ENCODE results near the gene CDC73. TPM values are rescaled to one million over a fixed set of nuclear protein-coding genes. Genes with fewer than 3 reads are reported as not detected.
A peak's percentile ranks its signal among the peaks of the same experiment; 100 is the strongest.
"Not testable (repeated sequence)": the region's sequence is repeated elsewhere in the genome, so short reads cannot be mapped to it uniquely, and the experiment has no call there.

The CDC73 gene
- total RNA-seq, 2 experiments from 2014 or later, result 51.8 to 53.8 TPM

- H3K9me3 Mint-ChIP-seq (ENCODE audit: insufficient read depth), result peaks cover 3% of the 10 kb centered on the region
- H3K36me3 Mint-ChIP-seq (ENCODE audit: low read depth), result peaks cover 66% of the 10 kb centered on the region
- ChIA-PET POLR2A (no interaction called here), CTCF (interaction anchor here (1.6 kb wide), 1 partner anchor 13 kb away, joined by 4 read pairs; no protein-coding TSS in a partner anchor)
- H3K27ac Mint-ChIP-seq, result peak overlapping the region; percentile 84
- H3K27me3 Mint-ChIP-seq (ENCODE audit: low read depth), result no peaks in the 10 kb centered on the region
- H3K4me1 Mint-ChIP-seq (ENCODE audit: low read depth), result peaks cover 31% of the 10 kb centered on the region
- DNase-seq (peak; percentile 67), ATAC-seq (peak; percentile 73)
- H3K4me3 Mint-ChIP-seq, result peak overlapping the region; percentile 43
Observed at GRCh38 chr1:193241132-193241827, 119.4 kb downstream of the CDC73 start.

GRCh38 chr1:193242000-193242399, 120.2 kb downstream of the CDC73 start:
- ChIA-PET CTCF (interaction anchor here (1.6 kb wide), 1 partner anchor 12 kb away, joined by 4 read pairs; no protein-coding TSS in a partner anchor), POLR2A (no interaction called here)
- H3K9me3 Mint-ChIP-seq (ENCODE audit: insufficient read depth), result peaks cover 3% of the 10 kb centered on the region
- no peak overlapping the region for H3K27ac Mint-ChIP-seq
- DNase-seq, result no peak
- peaks cover 31% of the 10 kb centered on the region for H3K4me1 Mint-ChIP-seq (ENCODE audit: low read depth)
- H3K27me3 Mint-ChIP-seq (ENCODE audit: low read depth), result no peaks in the 10 kb centered on the region
- H3K36me3 Mint-ChIP-seq (ENCODE audit: low read depth), result peaks cover 67% of the 10 kb centered on the region
- no peak overlapping the region for H3K4me3 Mint-ChIP-seq
- ATAC-seq, result no peak

GRCh38 chr1:193249187-193249586, 127.4 kb downstream of the CDC73 start:
- Mint-ChIP-seq H3K27ac (no peak overlapping the region), H3K4me3 (no peak overlapping the region), H3K9me3 (ENCODE audit: insufficient read depth) (peaks cover 8% of the 10 kb centered on the region), H3K36me3 (ENCODE audit: low read depth) (peaks cover 46% of the 10 kb centered on the region), H3K4me1 (ENCODE audit: low read depth) (no peaks in the 10 kb centered on the region), H3K27me3 (ENCODE audit: low read depth) (no peaks in the 10 kb centered on the region)
- CTCF ChIA-PET, result no interaction called here
- DNase-seq (no peak), ATAC-seq (no peak)
- POLR2A ChIA-PET, result no interaction called here

- POLR2A ChIA-PET, result no interaction called here
Observed at GRCh38 chr1:193251950-193252349, 130.1 kb downstream of the CDC73 start.

GRCh38 chr1:193256019-193256418, 134.2 kb downstream of the CDC73 start:
- Mint-ChIP-seq H3K9me3 (ENCODE audit: insufficient read depth) (no peaks in the 10 kb centered on the region), H3K4me3 (no peak overlapping the region), H3K36me3 (ENCODE audit: low read depth) (peaks cover 9% of the 10 kb centered on the region), H3K27me3 (ENCODE audit: low read depth) (no peaks in the 10 kb centered on the region), H3K27ac (no peak overlapping the region), H3K4me1 (ENCODE audit: low read depth) (peaks cover 2% of the 10 kb centered on the region)
- ATAC-seq, result no peak
- ChIA-PET POLR2A (no interaction called here), CTCF (no interaction called here)
- no peak for DNase-seq

More at GRCh38 chr1:193251950-193252349, 130.1 kb downstream of the CDC73 start:
- ATAC-seq (no peak), DNase-seq (no peak)
- Mint-ChIP-seq H3K4me1 (ENCODE audit: low read depth) (peaks cover 2% of the 10 kb centered on the region), H3K27ac (no peak overlapping the region), H3K4me3 (no peak overlapping the region), H3K27me3 (ENCODE audit: low read depth) (no peaks in the 10 kb centered on the region), H3K9me3 (ENCODE audit: insufficient read depth) (peaks cover 8% of the 10 kb centered on the region), H3K36me3 (ENCODE audit: low read depth) (peaks cover 29% of the 10 kb centered on the region)
- CTCF ChIA-PET, result no interaction called here

GRCh38 chr1:193259636-193260035, 137.8 kb downstream of the CDC73 start:
- H3K27me3 Mint-ChIP-seq (ENCODE audit: low read depth), result no peaks in the 10 kb centered on the region

GRCh38 chr1:193260056-193260745, 138.4 kb downstream of the CDC73 start:
- CTCF ChIA-PET, result no interaction called here
- ATAC-seq, result no peak
- H3K4me1 Mint-ChIP-seq (ENCODE audit: low read depth), result no peaks in the 10 kb centered on the region
- no peaks in the 10 kb centered on the region for H3K9me3 Mint-ChIP-seq (ENCODE audit: insufficient read depth)
- DNase-seq, result no peak
- POLR2A ChIA-PET, result interaction anchor here (0.6 kb wide), 1 partner anchor 177 kb away, joined by 3 read pairs; no protein-coding TSS in a partner anchor
- H3K36me3 Mint-ChIP-seq (ENCODE audit: low read depth), result peaks cover 20% of the 10 kb centered on the region
- H3K27ac Mint-ChIP-seq, result no peak overlapping the region
- H3K4me3 Mint-ChIP-seq, result no peak overlapping the region
- H3K27me3 Mint-ChIP-seq (ENCODE audit: low read depth), result no peaks in the 10 kb centered on the region

More at GRCh38 chr1:193259636-193260035, 137.8 kb downstream of the CDC73 start:
- no peak for ATAC-seq
- POLR2A ChIA-PET, result no interaction called here
- Mint-ChIP-seq H3K36me3 (ENCODE audit: low read depth) (peaks cover 17% of the 10 kb centered on the region), H3K9me3 (ENCODE audit: insufficient read depth) (no peaks in the 10 kb centered on the region), H3K4me3 (no peak overlapping the region), H3K27ac (no peak overlapping the region), H3K4me1 (ENCODE audit: low read depth) (peaks cover 2% of the 10 kb centered on the region)
- CTCF ChIA-PET, result no interaction called here
- no peak for DNase-seq

- DNase-seq (no peak), ATAC-seq (no peak)
- Mint-ChIP-seq H3K4me3 (no peak overlapping the region), H3K27me3 (ENCODE audit: low read depth) (no peaks in the 10 kb centered on the region), H3K36me3 (ENCODE audit: low read depth) (peaks cover 25% of the 10 kb centered on the region), H3K27ac (no peak overlapping the region), H3K9me3 (ENCODE audit: insufficient read depth) (peaks cover 3% of the 10 kb centered on the region), H3K4me1 (ENCODE audit: low read depth) (no peaks in the 10 kb centered on the region)
- POLR2A ChIA-PET, result interaction anchor here (0.6 kb wide), 1 partner anchor 178 kb away, joined by 3 read pairs; no protein-coding TSS in a partner anchor
- CTCF ChIA-PET, result no interaction called here
Observed at GRCh38 chr1:193260896-193261295, 139.1 kb downstream of the CDC73 start.

GRCh38 chr1:193262661-193263060, 140.8 kb downstream of the CDC73 start:
- ATAC-seq (no peak), DNase-seq (no peak)
- ChIA-PET POLR2A (no interaction called here), CTCF (no interaction called here)
- Mint-ChIP-seq H3K27ac (no peak overlapping the region), H3K9me3 (ENCODE audit: insufficient read depth) (peaks cover 3% of the 10 kb centered on the region), H3K36me3 (ENCODE audit: low read depth) (peaks cover 22% of the 10 kb centered on the region), H3K4me3 (no peak overlapping the region), H3K27me3 (ENCODE audit: low read depth) (no peaks in the 10 kb centered on the region), H3K4me1 (ENCODE audit: low read depth) (no peaks in the 10 kb centered on the region)

- Mint-ChIP-seq H3K4me3 (no peak overlapping the region), H3K36me3 (ENCODE audit: low read depth) (peaks cover 25% of the 10 kb centered on the region), H3K27me3 (ENCODE audit: low read depth) (no peaks in the 10 kb centered on the region), H3K4me1 (ENCODE audit: low read depth) (no peaks in the 10 kb centered on the region), H3K9me3 (ENCODE audit: insufficient read depth) (peaks cover 3% of the 10 kb centered on the region), H3K27ac (no peak overlapping the region)
- CTCF ChIA-PET, result no interaction called here
- POLR2A ChIA-PET, result no interaction called here
- ATAC-seq (no peak), DNase-seq (no peak)
Observed at GRCh38 chr1:193264313-193265065, 142.7 kb downstream of the CDC73 start.

GRCh38 chr1:193265716-193266115, 143.9 kb downstream of the CDC73 start:
- no peak overlapping the region for H3K27ac Mint-ChIP-seq
- peaks cover 25% of the 10 kb centered on the region for H3K36me3 Mint-ChIP-seq (ENCODE audit: low read depth)
- H3K4me1 Mint-ChIP-seq (ENCODE audit: low read depth), result no peaks in the 10 kb centered on the region
- no peak for ATAC-seq
- ChIA-PET POLR2A (no interaction called here), CTCF (no interaction called here)
- H3K4me3 Mint-ChIP-seq, result no peak overlapping the region
- H3K27me3 Mint-ChIP-seq (ENCODE audit: low read depth), result no peaks in the 10 kb centered on the region
- DNase-seq, result no peak
- H3K9me3 Mint-ChIP-seq (ENCODE audit: insufficient read depth), result peaks cover 3% of the 10 kb centered on the region

- H3K27me3 Mint-ChIP-seq (ENCODE audit: low read depth); H3K27ac Mint-ChIP-seq; DNase-seq; H3K9me3 Mint-ChIP-seq (ENCODE audit: insufficient read depth); POLR2A ChIA-PET; H3K4me1 Mint-ChIP-seq (ENCODE audit: low read depth); CTCF ChIA-PET; ATAC-seq; H3K4me3 Mint-ChIP-seq: not testable (repeated sequence)
- H3K36me3 Mint-ChIP-seq (ENCODE audit: low read depth), result peaks cover 33% of the 10 kb centered on the region
Observed at GRCh38 chr1:193266794-193267193, 145.0 kb downstream of the CDC73 start.

Measured in activated CD8-positive, alpha-beta T cell treated with anti-CD3 and anti-CD28 coated beads, Interleukin-2, amount 10 ng/mL, durations not matched to agents 7 days and 5 days (primary cell).